ENCODE results near the gene FKBP2. TPM values are rescaled to one million over a fixed set of nuclear protein-coding genes. Genes with fewer than 3 reads are reported as not detected.

The FKBP2 gene
- total RNA-seq, 1 donor from 2014 or later, result 41.5 TPM

DNA sequence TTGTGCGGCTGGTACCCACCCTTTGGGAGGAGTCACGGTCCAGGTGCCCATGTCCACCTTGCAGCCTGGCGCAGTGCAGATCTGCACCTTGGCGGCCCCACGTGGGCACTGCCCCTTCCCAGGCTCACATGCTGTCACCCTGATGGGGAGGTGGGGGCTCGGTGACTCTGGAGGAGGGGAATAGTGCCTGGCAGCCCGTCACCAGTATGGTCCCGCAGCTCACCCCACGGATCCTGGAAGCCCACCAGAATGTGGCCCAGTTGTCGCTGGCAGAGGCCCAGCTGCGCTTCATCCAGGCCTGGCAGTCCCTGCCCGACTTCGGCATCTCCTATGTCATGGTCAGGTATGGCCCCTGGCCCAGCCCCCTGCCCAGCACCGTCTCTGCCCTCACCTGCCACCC is 20.1 kb upstream of the FKBP2 start:
- Histone ChIP-seq H2AFZ (ENCODE audit: low read depth, low read length) (no peak overlapping the region), H3K4me2 (ENCODE audit: low read length) (no peak overlapping the region), H3K4me1 (ENCODE audit: insufficient read depth, low read length) (peaks cover 13% of the 10 kb centered on the region), H3K36me3 (ENCODE audit: insufficient read depth, low read length) (no peaks in the 10 kb centered on the region), H3K4me3 (ENCODE audit: insufficient read depth, low read depth, low read length) (no peak overlapping the region), H3K27me3 (ENCODE audit: insufficient read depth, low read length) (no peaks in the 10 kb centered on the region), H3K9ac (ENCODE audit: low read length) (no peak overlapping the region), H3K79me2 (ENCODE audit: insufficient read depth, low read length) (peaks cover 8% of the 10 kb centered on the region), H3K9me3 (ENCODE audit: insufficient read depth, low read depth, low read length) (no peaks in the 10 kb centered on the region), H4K20me1 (ENCODE audit: insufficient read depth, low read length) (no peaks in the 10 kb centered on the region), H3K27ac (ENCODE audit: low read depth, low read length) (no peak overlapping the region)
- no peaks in the 10 kb centered on the region for H3K27me3 Mint-ChIP-seq (ENCODE audit: low read depth, unreplicated experiment)
- H3K4me1 Mint-ChIP-seq (ENCODE audit: low read depth, unreplicated experiment), result peaks cover 5% of the 10 kb centered on the region
- H3K27ac Mint-ChIP-seq (ENCODE audit: unreplicated experiment), result no peak overlapping the region
- H3K9me3 Mint-ChIP-seq (ENCODE audit: unreplicated experiment), result no peaks in the 10 kb centered on the region
- no peak for TF ChIP-seq EZH2 (IDR thresholded peaks at IDR 0.05; ENCODE audit: insufficient read depth, low read length)
- TF ChIP-seq, protein P1, sequence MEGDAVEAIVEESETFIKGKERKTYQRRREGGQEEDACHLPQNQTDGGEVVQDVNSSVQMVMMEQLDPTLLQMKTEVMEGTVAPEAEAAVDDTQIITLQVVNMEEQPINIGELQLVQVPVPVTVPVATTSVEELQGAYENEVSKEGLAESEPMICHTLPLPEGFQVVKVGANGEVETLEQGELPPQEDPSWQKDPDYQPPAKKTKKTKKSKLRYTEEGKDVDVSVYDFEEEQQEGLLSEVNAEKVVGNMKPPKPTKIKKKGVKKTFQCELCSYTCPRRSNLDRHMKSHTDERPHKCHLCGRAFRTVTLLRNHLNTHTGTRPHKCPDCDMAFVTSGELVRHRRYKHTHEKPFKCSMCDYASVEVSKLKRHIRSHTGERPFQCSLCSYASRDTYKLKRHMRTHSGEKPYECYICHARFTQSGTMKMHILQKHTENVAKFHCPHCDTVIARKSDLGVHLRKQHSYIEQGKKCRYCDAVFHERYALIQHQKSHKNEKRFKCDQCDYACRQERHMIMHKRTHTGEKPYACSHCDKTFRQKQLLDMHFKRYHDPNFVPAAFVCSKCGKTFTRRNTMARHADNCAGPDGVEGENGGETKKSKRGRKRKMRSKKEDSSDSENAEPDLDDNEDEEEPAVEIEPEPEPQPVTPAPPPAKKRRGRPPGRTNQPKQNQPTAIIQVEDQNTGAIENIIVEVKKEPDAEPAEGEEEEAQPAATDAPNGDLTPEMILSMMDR (IDR thresholded peaks at IDR 0.05; ENCODE audit: insufficient read depth, low read depth, low read length), result no peak
- H3K36me3 Mint-ChIP-seq (ENCODE audit: low read depth, unreplicated experiment), result peaks cover 8% of the 10 kb centered on the region
- FAIRE-seq (no peak), DNase-seq (ENCODE audit: low read depth) (no peak)
- no peak overlapping the region for H3K4me3 Mint-ChIP-seq (ENCODE audit: unreplicated experiment)

DNA sequence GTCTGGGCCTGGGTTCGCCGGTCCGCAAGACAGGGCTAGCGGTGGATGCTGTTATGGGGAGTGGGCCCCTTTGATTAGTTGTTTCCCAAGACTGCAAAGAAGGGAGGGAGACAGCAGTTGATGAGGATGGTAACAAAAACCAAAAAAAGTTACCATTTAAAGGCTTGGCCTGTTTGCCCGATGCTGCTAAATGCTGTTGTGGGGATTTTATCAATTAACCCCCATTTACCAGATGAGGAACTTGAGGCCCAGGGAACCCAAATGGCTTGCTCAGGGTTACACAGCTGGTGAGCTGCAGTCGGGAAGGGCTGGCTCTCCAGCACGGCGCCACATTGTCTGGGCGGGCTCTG is 18.3 kb upstream of the FKBP2 start:
- Histone ChIP-seq H4K20me1 (ENCODE audit: insufficient read depth, low read length) (peaks cover 3% of the 10 kb centered on the region), H2AFZ (ENCODE audit: low read depth, low read length) (no peak overlapping the region), H3K9ac (ENCODE audit: low read length) (no peak overlapping the region), H3K4me2 (ENCODE audit: low read length) (no peak overlapping the region), H3K27me3 (ENCODE audit: insufficient read depth, low read length) (no peaks in the 10 kb centered on the region), H3K4me3 (ENCODE audit: insufficient read depth, low read depth, low read length) (no peak overlapping the region), H3K9me3 (ENCODE audit: insufficient read depth, low read depth, low read length) (no peaks in the 10 kb centered on the region), H3K4me1 (ENCODE audit: insufficient read depth, low read length) (peaks cover 26% of the 10 kb centered on the region), H3K27ac (ENCODE audit: low read depth, low read length) (no peak overlapping the region), H3K36me3 (ENCODE audit: insufficient read depth, low read length) (no peaks in the 10 kb centered on the region), H3K79me2 (ENCODE audit: insufficient read depth, low read length) (peaks cover 24% of the 10 kb centered on the region)
- H3K27ac Mint-ChIP-seq (ENCODE audit: unreplicated experiment), result no peak overlapping the region
- peaks cover 11% of the 10 kb centered on the region for H3K4me1 Mint-ChIP-seq (ENCODE audit: low read depth, unreplicated experiment)
- peaks cover 5% of the 10 kb centered on the region for H3K36me3 Mint-ChIP-seq (ENCODE audit: low read depth, unreplicated experiment)
- TF ChIP-seq EZH2 (IDR thresholded peaks at IDR 0.05; ENCODE audit: insufficient read depth, low read length), result no peak
- TF ChIP-seq, protein P1 (IDR thresholded peaks at IDR 0.05; ENCODE audit: insufficient read depth, low read depth, low read length), result no peak
- no peaks in the 10 kb centered on the region for H3K9me3 Mint-ChIP-seq (ENCODE audit: unreplicated experiment)
- H3K27me3 Mint-ChIP-seq (ENCODE audit: low read depth, unreplicated experiment), result no peaks in the 10 kb centered on the region
- FAIRE-seq, result no peak
- DNase-seq (ENCODE audit: low read depth), result no peak
- H3K4me3 Mint-ChIP-seq (ENCODE audit: unreplicated experiment), result no peak overlapping the region

DNA sequence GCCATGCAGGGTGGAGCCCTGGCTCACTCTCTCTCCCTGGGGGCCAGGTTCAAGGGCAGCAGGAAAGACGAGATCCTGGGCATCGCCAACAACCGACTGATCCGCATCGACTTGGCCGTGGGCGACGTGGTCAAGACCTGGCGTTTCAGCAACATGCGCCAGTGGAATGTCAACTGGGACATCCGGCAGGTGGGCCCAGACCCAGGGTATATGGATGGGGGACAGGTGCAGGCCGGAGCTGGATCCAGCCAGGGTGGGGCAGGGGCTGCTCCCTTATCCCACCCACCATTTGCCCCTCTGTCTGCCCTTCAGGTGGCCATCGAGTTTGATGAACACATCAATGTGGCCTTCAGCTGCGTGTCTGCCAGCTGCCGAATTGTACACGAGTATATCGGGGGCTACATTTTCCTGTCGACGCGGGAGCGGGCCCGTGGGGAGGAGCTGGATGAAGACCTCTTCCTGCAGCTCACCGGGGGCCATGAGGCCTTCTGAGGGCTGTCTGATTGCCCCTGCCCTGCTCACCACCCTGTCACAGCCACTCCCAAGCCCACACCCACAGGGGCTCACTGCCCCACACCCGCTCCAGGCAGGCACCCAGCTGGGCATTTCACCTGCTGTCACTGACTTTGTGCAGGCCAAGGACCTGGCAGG is 17.8 kb upstream of the FKBP2 start:
- no peak for DNase-seq (ENCODE audit: low read depth)
- no peak overlapping the region for H3K27ac ChIP-seq (ENCODE audit: low read depth, low read length)
- Mint-ChIP-seq H3K4me1 (ENCODE audit: low read depth, unreplicated experiment) (peaks cover 12% of the 10 kb centered on the region), H3K9me3 (ENCODE audit: unreplicated experiment) (no peaks in the 10 kb centered on the region), H3K4me3 (ENCODE audit: unreplicated experiment) (no peak overlapping the region), H3K27me3 (ENCODE audit: low read depth, unreplicated experiment) (no peaks in the 10 kb centered on the region), H3K27ac (ENCODE audit: unreplicated experiment) (no peak overlapping the region), H3K36me3 (ENCODE audit: low read depth, unreplicated experiment) (peaks cover 4% of the 10 kb centered on the region)
- no peak for TF ChIP-seq EZH2 (IDR thresholded peaks at IDR 0.05; ENCODE audit: insufficient read depth, low read length)
- TF ChIP-seq, protein P1 (IDR thresholded peaks at IDR 0.05; ENCODE audit: insufficient read depth, low read depth, low read length), result no peak
- no peak overlapping the region for H3K9ac ChIP-seq (ENCODE audit: low read length)
- H2AFZ ChIP-seq (ENCODE audit: low read depth, low read length), result no peak overlapping the region
- H3K4me3 ChIP-seq (ENCODE audit: insufficient read depth, low read depth, low read length), result no peak overlapping the region
- H3K27me3 ChIP-seq (ENCODE audit: insufficient read depth, low read length), result no peaks in the 10 kb centered on the region
- peaks cover 26% of the 10 kb centered on the region for H3K4me1 ChIP-seq (ENCODE audit: insufficient read depth, low read length)
- H3K79me2 ChIP-seq (ENCODE audit: insufficient read depth, low read length), result peaks cover 25% of the 10 kb centered on the region
- no peaks in the 10 kb centered on the region for H3K36me3 ChIP-seq (ENCODE audit: insufficient read depth, low read length)
- no peak overlapping the region for H3K4me2 ChIP-seq (ENCODE audit: low read length)
- peaks cover 3% of the 10 kb centered on the region for H4K20me1 ChIP-seq (ENCODE audit: insufficient read depth, low read length)
- H3K9me3 ChIP-seq (ENCODE audit: insufficient read depth, low read depth, low read length), result no peaks in the 10 kb centered on the region
- FAIRE-seq, result no peak
